ENCODE results near the gene SYDE1.

SYDE1 gene

DNA sequence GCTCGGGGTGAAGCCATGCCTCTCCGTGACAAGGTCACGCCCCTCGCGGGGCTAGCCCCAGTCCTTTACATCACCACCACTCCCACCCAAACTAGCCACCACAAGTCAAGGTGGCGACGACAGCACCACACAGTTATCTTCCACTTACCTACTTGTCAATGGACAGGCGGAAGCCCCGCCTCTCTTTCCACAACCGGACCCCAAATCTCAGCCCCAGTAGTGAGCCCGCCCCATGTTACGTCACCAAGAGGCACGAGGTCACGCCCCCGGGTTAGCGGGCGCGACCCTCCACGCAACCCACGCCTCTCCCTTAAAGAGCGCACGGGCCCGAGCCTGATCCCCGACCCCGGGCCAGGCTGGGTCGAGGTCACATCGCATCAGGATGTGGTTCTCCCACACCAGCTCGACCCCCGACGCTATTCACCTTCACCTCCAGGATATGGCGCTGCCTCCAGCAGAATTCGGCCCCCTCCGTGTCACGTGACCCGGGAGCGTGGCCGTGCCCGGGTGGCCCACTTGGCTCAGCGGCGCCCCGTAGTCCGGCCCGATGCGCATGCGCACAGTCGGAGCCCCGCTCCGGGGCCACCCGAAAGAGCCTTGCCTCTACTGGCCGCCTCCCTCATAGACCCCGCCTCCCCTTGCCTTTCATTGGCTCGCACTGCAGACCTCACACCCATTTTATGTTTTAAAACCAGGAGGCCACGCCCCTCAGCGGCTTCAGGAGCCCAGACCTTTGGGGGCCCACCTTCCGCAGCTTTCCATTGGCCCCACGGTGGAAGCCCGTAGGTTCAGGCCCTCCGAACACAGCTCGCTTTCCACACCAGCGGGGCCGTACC lies 18.2 kb downstream of the SYDE1 start:
- peak; percentile 97 for DNase-seq

DNA sequence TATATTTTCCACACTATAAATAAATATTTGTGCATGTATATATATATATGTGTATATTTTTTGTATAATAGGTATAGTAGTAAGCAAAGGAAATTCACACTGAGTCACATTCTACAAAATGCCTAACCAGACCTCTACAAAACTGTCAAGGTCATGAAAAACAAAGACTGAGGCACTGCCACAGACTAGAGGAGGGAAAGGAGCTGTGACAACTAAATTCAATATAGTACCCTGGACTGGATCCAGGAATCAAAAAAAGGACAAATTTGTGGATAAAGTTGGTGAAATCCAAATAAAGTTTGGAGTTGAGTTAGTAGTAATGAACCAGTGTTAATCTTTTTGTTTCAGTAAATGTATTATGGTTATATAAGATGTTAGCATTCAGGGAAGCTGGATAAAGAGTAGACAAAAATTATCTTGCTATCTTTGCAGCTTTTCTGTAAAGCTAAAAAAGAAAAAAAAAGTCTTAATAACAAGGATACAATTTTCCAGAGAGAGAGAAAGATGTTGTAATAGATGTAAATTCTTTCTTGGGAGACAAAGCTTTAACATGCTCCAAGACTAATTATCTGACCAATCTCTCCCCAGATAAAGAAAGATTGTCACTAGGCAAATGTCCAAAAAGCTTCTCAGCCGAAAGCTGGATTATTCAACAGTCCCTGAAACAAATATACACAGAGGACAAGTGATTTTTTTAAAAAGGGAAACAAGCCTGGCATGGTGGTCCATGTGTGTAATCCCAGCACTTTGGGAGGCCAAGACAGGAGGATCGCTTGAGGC lies 19.1 kb downstream of the SYDE1 start:
- DNase-seq = no peak

DNA sequence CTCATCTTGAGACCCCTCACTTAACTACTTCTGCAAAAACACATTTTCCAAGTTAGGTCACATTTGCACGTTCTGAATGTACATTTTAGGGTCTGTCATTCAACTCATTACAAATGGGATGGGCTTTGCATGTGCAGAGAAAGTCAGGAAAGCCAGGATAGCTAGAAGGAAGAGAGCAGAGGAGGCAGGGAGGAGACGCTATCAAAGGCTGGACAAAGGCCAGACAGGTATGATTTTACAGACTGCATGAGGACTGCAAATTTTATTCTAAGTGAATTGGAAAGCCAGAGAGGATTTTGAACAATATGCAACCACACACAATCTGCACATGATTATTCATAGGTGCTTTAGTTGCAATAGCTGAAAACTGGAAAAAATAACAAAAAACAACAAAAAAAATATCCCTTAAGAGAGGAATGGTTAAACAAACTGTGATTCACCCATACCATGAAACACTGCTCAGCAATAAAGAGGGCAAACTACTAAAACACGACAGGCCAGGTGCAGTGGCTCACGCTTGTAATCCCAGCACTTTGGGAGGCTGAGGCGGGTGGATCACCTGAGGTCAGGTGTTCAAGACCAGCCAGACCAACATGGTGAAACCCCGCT lies 21.1 kb downstream of the SYDE1 start:
- no peak for DNase-seq

DNA sequence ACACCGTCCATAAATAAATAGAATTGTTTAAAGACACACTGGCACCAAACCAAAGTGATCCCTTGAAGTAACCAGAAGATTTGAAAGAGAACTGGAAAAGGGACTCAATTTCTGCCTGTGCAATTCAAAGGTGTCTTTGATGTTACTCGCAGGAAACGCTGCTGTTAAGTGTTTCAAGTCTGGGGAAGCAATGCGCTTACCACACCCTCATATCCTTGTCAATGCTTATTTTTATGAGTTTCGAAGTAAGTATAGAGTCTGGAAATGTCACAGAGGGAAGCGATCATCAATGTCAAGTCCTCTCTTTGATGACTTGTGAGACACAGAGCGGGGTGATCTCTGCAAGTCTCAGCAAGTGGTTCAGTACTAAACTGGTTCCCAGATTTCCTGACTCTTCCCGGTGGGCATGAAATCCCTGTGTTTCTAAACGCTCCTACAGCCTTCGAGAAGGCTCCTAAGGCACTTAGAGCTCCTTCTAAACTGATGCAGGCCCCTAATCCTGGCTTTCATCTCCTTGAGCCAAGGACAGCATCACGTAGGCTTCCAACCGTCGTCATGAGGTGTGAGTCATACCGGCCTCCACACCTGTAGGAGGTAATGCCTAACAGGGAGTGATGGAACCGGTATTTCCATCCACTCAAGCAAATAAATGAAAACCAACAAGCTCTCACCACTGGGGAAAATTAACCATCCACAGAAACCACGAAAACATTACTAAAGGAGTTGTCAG lies 22.8 kb downstream of the SYDE1 start:
- DNase-seq = peak; percentile 29

DNA sequence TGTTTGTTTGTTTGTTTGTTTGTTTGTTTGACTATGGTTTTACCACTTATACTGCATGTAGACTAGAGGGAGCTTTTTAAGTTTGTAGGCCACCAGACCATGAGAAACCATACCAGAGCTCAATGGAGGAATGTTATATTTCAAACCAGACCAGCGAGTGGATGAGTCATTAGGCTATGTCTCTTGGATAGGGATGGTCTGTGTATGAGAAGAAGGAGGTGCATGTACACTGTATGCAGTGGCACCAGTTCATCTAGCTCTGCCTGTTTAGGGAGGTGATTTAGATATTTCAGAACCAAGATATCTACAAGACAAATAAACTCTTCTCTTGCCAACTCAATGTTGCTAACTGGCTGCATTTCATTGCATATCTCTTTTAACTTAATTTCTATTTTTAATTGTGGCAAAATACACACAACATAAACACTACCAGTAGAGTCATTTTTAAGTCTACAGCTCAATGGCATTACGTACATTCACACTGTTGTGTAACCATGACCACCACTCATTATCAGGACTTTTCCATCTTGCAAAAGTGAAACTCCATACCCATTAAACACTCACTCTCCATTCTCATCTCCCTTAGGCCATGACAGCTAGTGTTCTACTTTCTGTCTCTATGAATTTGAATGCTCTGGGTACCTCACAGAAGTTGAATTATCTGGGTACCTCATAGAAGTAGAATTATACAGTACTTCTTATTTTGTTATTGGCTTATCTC lies 29.2 kb downstream of the SYDE1 start:
- no peak for DNase-seq

DNA sequence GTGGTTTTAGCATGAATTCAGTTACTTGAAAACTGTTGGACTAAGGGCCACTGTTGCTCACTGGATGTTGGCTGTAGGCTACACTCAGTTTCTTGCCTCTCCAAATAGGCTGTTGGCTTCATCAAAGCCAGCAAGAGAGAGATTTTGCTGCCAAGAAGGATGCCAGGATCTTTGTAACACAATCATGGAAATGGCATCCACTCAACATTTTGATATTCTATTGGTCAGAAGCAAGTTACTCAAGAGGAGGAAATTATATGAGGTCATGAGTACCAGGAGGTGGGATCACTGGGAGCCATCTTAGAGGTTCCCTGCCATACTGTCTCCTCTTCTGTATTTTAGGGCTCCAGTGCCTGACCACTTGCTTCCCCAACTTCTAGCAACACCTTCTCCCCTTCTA lies 30.6 kb downstream of the SYDE1 start:
- no peak for DNase-seq

DNA sequence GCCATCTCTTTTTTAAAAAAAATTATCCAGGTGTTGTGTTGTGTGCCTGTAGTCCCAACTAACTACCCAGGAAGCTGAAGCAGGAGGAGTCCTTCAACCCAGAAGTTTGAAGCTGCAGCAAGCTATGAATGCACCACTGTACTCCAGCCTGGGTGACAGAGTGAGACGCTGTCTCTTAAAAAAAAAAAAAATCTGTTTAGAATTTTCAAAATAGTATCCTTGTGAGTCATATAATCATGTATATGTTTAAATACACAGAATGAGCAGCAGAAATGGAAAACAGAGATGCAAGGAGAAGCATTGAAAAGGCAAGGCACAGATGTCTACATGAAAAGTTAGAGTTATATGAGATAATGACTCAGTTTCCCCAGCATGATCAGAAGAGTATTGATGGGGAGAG lies 31.2 kb downstream of the SYDE1 start:
- no peak for DNase-seq

DNA sequence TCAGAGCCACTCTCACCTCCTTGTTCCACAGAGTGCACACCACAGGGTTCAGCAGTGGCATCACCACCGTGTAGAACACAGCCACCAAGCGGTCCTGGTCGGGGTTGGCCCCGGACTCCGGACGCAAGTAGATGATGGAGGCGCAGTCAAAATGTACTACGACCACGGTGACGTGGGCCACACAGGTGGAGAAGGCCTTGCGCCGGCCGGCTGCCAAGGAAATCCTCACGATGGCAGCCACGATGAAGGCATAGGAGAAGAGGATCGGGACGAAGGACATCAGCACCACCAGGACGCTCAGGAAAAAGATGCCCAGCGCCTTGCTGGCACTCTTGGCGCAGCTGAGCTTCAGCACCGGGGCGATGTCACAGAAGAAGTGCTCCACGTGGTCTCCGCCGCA lies 33.9 kb downstream of the SYDE1 start:
- no peak for DNase-seq

DNA sequence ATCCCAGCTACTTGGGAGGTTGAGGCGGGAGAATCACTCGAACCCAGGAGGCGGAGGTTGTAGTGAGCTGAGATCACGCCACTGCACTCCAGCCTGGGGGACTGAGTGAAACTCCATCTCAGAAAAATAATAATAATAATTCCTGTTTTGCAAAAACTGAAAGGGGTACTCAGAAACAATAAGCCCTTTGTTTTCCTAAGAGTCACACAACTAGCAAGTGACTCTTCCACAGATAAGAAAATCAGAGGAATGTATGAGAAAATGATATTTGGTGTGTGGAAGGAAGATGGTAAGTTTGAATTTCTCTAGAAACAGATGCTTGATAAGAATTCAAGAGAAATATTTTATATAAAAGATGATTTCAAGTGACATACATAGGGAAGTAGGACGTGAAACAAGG lies 35.1 kb downstream of the SYDE1 start:
- no peak for DNase-seq

DNA sequence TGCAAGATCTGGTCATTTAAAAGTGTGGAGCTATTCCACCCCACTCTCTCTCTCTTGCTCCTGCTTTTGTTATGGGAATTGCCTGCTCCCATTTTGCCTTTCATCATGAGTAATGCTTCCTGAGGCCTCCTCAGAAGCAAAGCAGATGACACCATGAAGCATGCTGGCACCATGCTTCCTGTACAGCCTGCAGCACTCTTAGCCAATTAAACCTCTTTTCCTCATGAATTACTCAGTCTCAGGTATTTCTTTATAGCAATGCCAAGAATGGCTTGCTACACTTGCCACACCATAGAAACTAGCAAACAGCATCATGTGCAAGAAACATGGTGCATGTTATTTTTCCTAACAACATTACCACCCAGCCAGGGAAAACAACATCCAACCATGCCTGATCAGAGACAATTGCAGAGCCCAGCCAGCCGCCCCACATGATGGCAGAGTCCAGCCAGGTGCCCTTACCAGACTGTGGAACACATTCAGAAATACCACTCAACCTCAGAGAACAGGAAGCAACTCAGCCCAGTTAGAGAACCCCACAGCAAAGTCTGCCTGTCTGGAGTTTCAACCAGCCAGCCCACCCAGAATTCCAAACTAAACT lies 36.9 kb downstream of the SYDE1 start:
- no peak for DNase-seq

DNA sequence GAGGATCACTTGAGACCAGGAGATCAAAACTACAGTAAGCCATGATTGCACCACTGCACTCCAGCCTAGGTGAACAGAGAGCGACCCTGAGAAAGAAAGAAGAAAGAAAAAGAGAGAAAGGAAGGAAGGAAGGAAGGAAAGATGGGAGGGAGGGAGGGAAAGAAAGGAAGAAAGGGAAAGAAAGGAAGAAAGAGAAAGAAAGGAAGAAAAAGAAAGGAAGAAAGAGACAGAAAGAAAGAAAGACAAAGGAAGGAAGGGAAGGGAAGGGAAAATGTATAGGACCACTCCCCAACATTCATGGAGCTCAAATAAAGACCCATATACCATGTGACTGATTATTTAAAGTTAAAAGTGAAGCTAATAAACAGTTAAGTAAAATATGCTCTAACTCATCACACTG lies 39.9 kb downstream of the SYDE1 start:
- no peak for DNase-seq

DNA sequence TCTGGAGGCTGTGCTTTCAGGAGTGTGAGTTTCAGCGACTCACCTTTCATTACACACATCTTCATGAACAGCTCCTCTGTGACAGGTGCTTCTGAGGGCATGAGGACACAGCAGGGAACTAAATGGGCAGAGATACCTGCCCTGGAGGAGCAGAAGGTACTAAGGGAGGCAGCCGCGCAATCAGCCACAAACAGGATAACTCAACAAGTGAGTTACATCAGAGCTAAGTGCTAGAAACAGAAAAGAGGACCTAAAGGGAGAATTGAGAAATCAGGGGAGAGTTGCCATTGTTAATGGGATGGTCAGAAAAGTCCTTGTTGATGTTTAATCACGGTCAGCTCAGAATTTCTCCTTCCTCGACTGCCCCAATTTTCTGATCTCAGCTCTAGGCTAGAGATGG lies 42.5 kb downstream of the SYDE1 start:
- no peak for DNase-seq

DNA sequence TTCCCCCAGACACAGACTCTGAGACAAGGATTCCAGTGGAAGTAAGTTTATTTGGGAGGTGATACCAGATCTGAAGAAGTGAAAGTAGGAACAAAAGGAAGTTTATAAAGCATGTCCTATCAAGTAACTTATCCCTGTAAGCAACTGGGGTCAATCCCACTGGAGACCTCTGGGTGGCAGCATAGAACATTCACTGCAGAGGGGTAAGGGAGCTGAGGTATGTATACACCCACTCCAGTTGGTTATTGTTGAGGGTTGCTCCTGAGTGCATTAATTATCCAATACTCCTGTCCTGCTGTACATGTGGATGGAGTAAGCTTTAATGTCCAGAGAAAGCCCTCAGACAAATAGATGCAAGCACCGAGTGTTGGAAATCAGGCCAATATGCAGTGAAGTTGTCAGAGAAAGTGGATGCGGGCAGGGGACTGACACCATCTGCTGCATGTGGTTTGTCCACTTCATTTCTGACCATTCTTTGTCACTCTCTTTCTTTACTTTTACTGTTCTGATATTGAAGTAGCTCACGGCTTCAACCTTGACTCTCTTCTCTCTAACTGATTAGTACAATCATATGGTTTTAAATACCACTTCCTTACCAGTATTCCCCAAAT lies 46.9 kb downstream of the SYDE1 start:
- DNase-seq = no peak

DNA sequence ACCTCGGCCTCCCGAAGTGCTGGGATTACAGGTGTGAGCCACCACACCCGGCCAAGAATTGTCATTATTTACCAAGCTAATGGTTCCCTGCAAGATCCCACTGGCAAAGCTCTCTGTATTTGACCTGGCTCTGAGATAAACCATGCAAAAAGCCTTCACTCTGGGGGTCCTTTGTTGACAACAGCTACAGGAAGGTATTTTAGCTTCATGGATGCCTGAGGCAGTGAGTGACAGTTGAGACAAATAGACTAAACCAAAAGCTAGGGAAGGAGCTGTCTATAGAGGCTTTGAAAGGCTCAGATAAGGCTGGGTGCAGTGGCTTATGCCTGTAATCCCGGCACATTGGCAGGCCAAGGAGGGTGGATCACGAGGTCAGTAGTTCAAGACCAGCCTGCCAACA lies 48.1 kb downstream of the SYDE1 start:
- no peak for DNase-seq

DNA sequence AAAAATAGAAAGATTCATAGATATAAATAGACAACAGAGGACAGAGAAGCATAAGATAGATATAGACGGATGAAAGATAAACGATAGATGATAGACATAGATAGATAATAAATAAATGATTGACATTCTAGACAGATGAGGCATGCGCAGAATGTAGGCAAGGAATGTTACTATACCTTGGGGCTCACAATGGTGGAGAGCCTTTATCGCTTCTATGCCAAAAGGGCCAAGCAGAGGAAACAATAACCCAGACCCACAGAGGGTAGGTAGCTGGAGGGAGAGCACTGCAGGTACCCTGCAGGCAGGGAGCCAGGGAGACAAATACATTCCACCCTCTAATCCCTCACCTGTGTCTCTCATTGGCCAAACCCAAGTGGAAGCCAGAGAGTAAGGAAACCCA lies 49.2 kb downstream of the SYDE1 start:
- no peak for DNase-seq

DNA sequence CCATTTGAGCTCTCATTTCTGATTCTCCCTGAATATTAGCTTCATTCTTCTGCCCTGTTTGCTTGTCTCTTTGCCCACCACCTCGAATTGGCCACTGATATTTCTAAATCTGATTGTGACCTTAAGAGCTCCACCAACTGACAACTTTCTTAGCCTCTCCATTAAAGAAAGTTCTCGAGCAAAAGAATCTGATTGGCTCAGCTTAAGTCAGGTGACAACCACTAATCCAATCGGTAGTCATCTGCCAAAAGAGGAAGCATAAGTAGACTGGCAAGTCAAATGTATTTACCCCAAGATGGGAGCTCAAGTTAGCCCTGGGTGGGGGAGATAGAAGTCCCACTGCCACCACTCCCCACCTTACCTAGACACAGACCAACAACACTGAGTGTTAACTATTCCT lies 52.0 kb downstream of the SYDE1 start:
- DNase-seq = no peak

DNA sequence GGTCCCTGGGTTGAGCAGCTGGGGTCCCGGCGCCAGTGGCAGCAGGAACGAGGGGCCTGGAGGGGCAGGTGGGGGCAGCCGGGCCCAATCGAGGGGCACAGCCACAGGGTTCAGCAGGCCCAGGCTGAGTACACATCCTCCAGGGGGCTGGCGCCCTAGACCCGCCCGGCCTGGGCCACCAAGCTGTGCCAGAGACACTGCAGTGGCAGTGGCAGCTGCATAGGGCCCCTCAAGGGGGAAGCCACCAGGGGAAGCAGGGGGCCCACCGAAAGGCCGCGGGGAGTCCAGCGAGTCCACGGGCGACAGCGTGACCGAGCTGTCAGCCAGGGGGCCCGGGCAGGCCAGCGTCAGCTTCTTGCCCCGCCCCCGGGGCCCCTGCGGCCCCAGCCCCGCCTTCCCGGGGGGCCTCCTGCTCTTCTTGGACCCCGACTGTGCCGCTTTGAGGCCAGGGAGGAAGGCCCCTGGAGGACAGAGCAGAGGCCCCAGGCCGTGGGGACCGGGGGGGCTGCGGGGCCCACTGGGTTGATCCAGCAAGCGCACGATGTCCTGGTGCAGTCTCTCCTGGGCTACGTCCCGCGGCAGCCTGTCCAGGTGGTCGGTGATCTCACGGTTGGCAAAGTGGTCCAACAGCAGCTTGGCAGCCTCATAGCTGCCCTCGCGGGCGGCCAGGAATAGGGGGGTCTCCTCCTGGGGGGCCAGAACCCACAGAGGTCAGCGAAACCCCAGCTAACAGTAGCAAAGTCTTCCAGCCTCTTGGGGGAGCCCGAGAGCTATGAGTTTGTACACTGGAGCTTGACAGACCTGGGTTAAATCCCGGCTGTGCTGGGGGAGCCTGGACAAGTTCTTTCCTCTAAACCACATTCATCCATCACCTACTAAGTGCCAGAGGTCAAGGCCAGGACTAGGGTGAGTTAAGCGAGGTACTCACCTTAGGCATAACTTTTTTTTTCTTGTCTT lies 54.1 kb downstream of the SYDE1 start:
- no peak for DNase-seq
